SW480 (cell line): ENCODE results near the gene CDH23.
A peak's percentile ranks its signal among the peaks of the same experiment; 100 is the strongest.

Source experiments
- DNase-seq: peaks from one replicate; pipeline ENCODE4 v3.0.0-alpha.2; 2016; ENCODE audit warnings: low spot score

Gene CDH23

GRCh38 chr10:71757399-71757922, 360.7 kb downstream of the CDH23 start:
- no peak for DNase-seq

GRCh38 chr10:71761105-71761511, 364.4 kb downstream of the CDH23 start:
- no peak for DNase-seq

GRCh38 chr10:71761541-71762113, 364.9 kb downstream of the CDH23 start:
- no peak for DNase-seq

GRCh38 chr10:71762324-71762723, 365.6 kb downstream of the CDH23 start:
- no peak for DNase-seq

- no peak for DNase-seq
These were observed 366.8 kb downstream of the CDH23 start for GRCh38 chr10:71763352-71764127.

- no peak for DNase-seq
These were observed 368.6 kb downstream of the CDH23 start for GRCh38 chr10:71765176-71765904.

- no peak for DNase-seq
These were observed 369.4 kb downstream of the CDH23 start for GRCh38 chr10:71765906-71766716.

GRCh38 chr10:71766717-71767419, 370.1 kb downstream of the CDH23 start:
- peak; percentile 94 for DNase-seq

- DNase-seq = peak; percentile 50
These were observed 370.8 kb downstream of the CDH23 start for GRCh38 chr10:71767420-71768035.

- DNase-seq = peak; percentile 21
These were observed 372.6 kb downstream of the CDH23 start for GRCh38 chr10:71769279-71769823.

GRCh38 chr10:71770255-71770654, 373.5 kb downstream of the CDH23 start:
- DNase-seq = peak; percentile 13

- no peak for DNase-seq
These were observed 374.1 kb downstream of the CDH23 start for GRCh38 chr10:71770789-71771188.

GRCh38 chr10:71771204-71771603, 374.5 kb downstream of the CDH23 start:
- no peak for DNase-seq

- DNase-seq = peak; percentile 79
These were observed 375.3 kb downstream of the CDH23 start for GRCh38 chr10:71771821-71772617.

GRCh38 chr10:71772832-71773220, 376.1 kb downstream of the CDH23 start:
- DNase-seq = no peak

GRCh38 chr10:71773221-71773971, 376.7 kb downstream of the CDH23 start, which contains the start of gene VSIR:
TSS of gene VSIR (minus strand) at chr10:71773520. CDS start at chr10:71773439, 81 bp downstream.
- peak; percentile 75 for DNase-seq

GRCh38 chr10:71774916-71775702, 378.4 kb downstream of the CDH23 start:
- no peak for DNase-seq

GRCh38 chr10:71776481-71776925, 379.8 kb downstream of the CDH23 start:
- DNase-seq = peak; percentile 71
